Ishikawa (cell line): ENCODE results near the gene CHST10.

ENCODE experiments used
- CEBPB ChIP-seq: IDR thresholded peaks from 2 replicates; pipeline ENCODE4 v1.6.1; 2012
- EP300 ChIP-seq: IDR thresholded peaks from 2 replicates; pipeline ENCODE4 v1.6.1; 2012; ENCODE audit warnings: borderline replicate concordance
- REST ChIP-seq: IDR thresholded peaks from 2 replicates; pipeline ENCODE4 v1.6.1; 2012; ENCODE audit warnings: low read depth, mild to moderate bottlenecking
- TAF1 ChIP-seq: IDR thresholded peaks from 2 replicates; pipeline ENCODE4 v1.6.1; 2012; ENCODE audit warnings: low read depth, mild to moderate bottlenecking
- USF1 ChIP-seq: IDR thresholded peaks from 2 replicates; pipeline ENCODE4 v1.6.1; 2012
- YY1 ChIP-seq: IDR thresholded peaks from 2 replicates; pipeline ENCODE4 v1.6.1; 2012; ENCODE audit warnings: low read depth
- ZBTB7A ChIP-seq: IDR thresholded peaks from 2 replicates; pipeline ENCODE4 v1.6.1; 2012; ENCODE audit warnings: low read depth

- TF ChIP-seq REST (no peak), EP300 (no peak), ZBTB7A (no peak), USF1 (no peak), CEBPB (no peak), TAF1 (no peak), YY1 (no peak)
Observed at GRCh38 chr2:100392715-100393114, 24.8 kb downstream of the CHST10 start.
